Measurements from ENCODE around the gene TRIOBP. TPM values are rescaled to one million over a fixed set of nuclear protein-coding genes. Genes with fewer than 3 reads are reported as not detected.

Gene TRIOBP
- polyA plus RNA-seq, 1 donor (not counting 4 experiments of a cell fraction or from before 2014, with no cell fraction given), result 22.2 TPM

DNA sequence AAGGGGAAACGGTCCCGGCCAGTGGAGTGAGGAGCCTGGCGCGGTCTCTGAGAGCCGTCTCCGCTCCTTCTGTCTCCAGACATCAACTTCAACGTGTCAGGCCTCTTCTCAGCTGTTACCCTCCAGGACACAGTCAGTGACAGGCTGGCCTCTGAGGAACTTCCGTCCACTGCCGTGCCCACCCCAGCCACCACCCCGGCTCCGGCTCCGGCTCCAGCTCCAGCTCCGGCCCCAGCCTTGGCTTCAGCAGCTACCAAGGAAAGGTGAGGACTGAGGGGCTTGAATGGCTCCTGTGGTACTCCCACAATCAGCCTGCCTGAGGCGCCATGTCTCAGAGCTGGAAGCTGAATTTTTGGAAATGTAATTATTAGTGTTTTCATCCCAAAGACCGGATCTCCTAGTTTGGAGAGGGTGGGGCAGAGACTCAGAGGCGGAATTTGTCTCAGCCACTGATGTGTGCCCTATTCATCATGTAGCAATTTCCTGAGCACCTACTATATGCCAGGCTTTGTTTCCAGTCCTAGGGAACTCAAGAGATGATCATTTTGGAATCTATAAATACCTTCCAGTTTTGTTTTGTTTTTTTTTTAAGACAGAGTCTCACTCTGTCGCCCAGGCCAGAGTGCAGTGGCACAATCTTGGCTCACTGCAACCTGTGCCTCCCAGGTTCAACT, 46.2 kb upstream of the TRIOBP start:
- Histone ChIP-seq H3K4me3 (ENCODE audit: control insufficient read depth in 2 of 3, extremely low read depth in 1 of 3, insufficient read depth in 2 of 3, low read depth in 1 of 3, low read length in 3 of 3) (no peak overlapping the region), H4K20me1 (ENCODE audit: control insufficient read depth, extremely low read depth, insufficient read depth, low read length) (peaks cover 3% of the 10 kb centered on the region), H3K9me3 (ENCODE audit: control insufficient read depth, low read depth, low read length) (no peaks in the 10 kb centered on the region), H2AFZ (ENCODE audit: control insufficient read depth, low read length) (no peak overlapping the region), H3K9me1 (ENCODE audit: control insufficient read depth, extremely low read depth, insufficient read depth, low read length) (no peaks in the 10 kb centered on the region), H3K9ac (ENCODE audit: control insufficient read depth, extremely low read depth, insufficient read depth, low read length) (no peak overlapping the region), H3K27me3 (ENCODE audit: control insufficient read depth, extremely low read depth, insufficient read depth, low read length) (no peaks in the 10 kb centered on the region), H3K4me2 (ENCODE audit: control insufficient read depth, extremely low read depth, insufficient read depth, low read depth, low read length) (no peak overlapping the region), H3K36me3 (ENCODE audit: control insufficient read depth in 2 of 2, extremely low read depth in 1 of 2, insufficient read depth in 2 of 2, low read length in 2 of 2) (peaks cover 29 to 45% of the 10 kb centered on the region in 2 experiments), H3K79me2 (ENCODE audit: control insufficient read depth, insufficient read depth, low read length) (no peaks in the 10 kb centered on the region), H3K4me1 (ENCODE audit: control insufficient read depth, extremely low read depth, insufficient read depth, low read length) (no peaks in the 10 kb centered on the region), H3K27ac (ENCODE audit: control insufficient read depth, insufficient read depth, low read length) (no peak overlapping the region)
- dilution Hi-C loops (cut with MboI; ENCODE audit: extremely low pct_ligation_motif_present, low sequenced_read_pairs), result no loop called here
- TF ChIP-seq, protein P1, sequence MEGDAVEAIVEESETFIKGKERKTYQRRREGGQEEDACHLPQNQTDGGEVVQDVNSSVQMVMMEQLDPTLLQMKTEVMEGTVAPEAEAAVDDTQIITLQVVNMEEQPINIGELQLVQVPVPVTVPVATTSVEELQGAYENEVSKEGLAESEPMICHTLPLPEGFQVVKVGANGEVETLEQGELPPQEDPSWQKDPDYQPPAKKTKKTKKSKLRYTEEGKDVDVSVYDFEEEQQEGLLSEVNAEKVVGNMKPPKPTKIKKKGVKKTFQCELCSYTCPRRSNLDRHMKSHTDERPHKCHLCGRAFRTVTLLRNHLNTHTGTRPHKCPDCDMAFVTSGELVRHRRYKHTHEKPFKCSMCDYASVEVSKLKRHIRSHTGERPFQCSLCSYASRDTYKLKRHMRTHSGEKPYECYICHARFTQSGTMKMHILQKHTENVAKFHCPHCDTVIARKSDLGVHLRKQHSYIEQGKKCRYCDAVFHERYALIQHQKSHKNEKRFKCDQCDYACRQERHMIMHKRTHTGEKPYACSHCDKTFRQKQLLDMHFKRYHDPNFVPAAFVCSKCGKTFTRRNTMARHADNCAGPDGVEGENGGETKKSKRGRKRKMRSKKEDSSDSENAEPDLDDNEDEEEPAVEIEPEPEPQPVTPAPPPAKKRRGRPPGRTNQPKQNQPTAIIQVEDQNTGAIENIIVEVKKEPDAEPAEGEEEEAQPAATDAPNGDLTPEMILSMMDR (optimal IDR thresholded peaks at IDR 0.05 in 1 of 3, IDR thresholded peaks at IDR 0.05 in 1 of 3, conservative IDR thresholded peaks at IDR 0.05 in 1 of 3; ENCODE audit: extremely low read depth in 1 of 3, insufficient read depth in 2 of 3, low read length in 3 of 3), result no peak
- no peak for TF ChIP-seq EZH2 (IDR thresholded peaks at IDR 0.05; ENCODE audit: low read length)
- DNase-seq (ENCODE audit: low read depth, low spot score) (no peak), FAIRE-seq (no peak)

DNA sequence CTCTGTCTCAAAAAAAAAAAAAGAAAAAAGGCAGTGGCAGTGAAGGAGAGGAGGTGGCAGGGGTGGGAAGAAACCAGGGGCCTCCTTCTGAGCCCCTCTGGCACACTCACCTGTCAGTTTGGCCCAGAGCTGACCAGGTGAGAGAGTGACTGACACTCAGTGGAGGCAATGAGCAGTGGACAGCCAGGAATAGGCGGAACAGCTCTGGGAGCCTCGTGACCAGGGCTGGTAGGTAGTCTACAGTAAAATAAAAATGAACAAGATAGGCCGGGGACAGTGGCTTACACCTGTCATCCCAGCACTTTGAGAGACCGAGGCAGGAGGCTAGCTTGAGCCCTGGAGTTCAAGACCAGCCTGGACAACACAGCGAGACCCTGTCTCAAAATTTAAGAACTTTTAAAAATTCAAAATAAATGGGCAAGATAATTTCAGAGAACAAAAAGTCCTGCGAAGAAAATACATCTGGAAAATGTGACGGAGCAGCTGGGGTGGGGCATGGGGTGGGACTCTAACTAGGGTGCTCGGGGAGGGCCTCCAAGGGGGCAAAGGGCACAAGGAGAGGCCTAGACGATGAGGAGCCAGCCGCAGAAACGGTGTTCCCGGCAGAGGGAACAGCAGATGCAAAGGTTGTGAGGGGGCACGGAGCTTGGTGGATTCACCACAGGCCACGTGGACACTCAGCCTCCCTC, 42.1 kb upstream of the TRIOBP start:
- Histone ChIP-seq H3K9ac (ENCODE audit: control insufficient read depth, extremely low read depth, insufficient read depth, low read length) (no peak overlapping the region), H3K4me2 (ENCODE audit: control insufficient read depth, extremely low read depth, insufficient read depth, low read depth, low read length) (no peak overlapping the region), H3K9me1 (ENCODE audit: control insufficient read depth, extremely low read depth, insufficient read depth, low read length) (no peaks in the 10 kb centered on the region), H3K4me3 (ENCODE audit: control insufficient read depth in 2 of 3, extremely low read depth in 1 of 3, insufficient read depth in 2 of 3, low read depth in 1 of 3, low read length in 3 of 3) (no peak overlapping the region), H3K9me3 (ENCODE audit: control insufficient read depth, low read depth, low read length) (no peaks in the 10 kb centered on the region), H3K4me1 (ENCODE audit: control insufficient read depth, extremely low read depth, insufficient read depth, low read length) (peaks cover 12% of the 10 kb centered on the region), H4K20me1 (ENCODE audit: control insufficient read depth, extremely low read depth, insufficient read depth, low read length) (peaks cover 3% of the 10 kb centered on the region), H3K27ac (ENCODE audit: control insufficient read depth, insufficient read depth, low read length) (no peak overlapping the region), H3K27me3 (ENCODE audit: control insufficient read depth, extremely low read depth, insufficient read depth, low read length) (no peaks in the 10 kb centered on the region), H3K79me2 (ENCODE audit: control insufficient read depth, insufficient read depth, low read length) (peaks cover 7% of the 10 kb centered on the region), H3K36me3 (ENCODE audit: control insufficient read depth in 2 of 2, extremely low read depth in 1 of 2, insufficient read depth in 2 of 2, low read length in 2 of 2) (peaks cover 14 to 29% of the 10 kb centered on the region in 2 experiments), H2AFZ (ENCODE audit: control insufficient read depth, low read length) (no peak overlapping the region)
- FAIRE-seq (no peak), DNase-seq (ENCODE audit: low read depth, low spot score) (no peak)
- no peak for TF ChIP-seq EZH2 (IDR thresholded peaks at IDR 0.05; ENCODE audit: low read length)
- TF ChIP-seq, protein P1 (optimal IDR thresholded peaks at IDR 0.05 in 1 of 3, IDR thresholded peaks at IDR 0.05 in 1 of 3, conservative IDR thresholded peaks at IDR 0.05 in 1 of 3; ENCODE audit: extremely low read depth in 1 of 3, insufficient read depth in 2 of 3, low read length in 3 of 3), result no peak
- dilution Hi-C loops (cut with MboI; ENCODE audit: extremely low pct_ligation_motif_present, low sequenced_read_pairs), result no loop called here
